ENCODE measurements around the gene LSM11.
A peak's percentile ranks its signal among the peaks of the same experiment; 100 is the strongest.
"Not testable (repeated sequence)": the region's sequence is repeated elsewhere in the genome, so short reads cannot be mapped to it uniquely, and the experiment has no call there.

LSM11 gene

GRCh38 chr5:157743163-157744050, at the start of gene LSM11:
Gene LSM11 (plus strand): TSS chr5:157743712. CDS start chr5:157743751, 39 bp downstream.
- DNase-seq = no peak

- DNase-seq = not testable (repeated sequence)
Measured at GRCh38 chr5:157693816-157694215, 49.7 kb upstream of the LSM11 start.

- DNase-seq = not testable (repeated sequence)
Measured at GRCh38 chr5:157696154-157696553, 47.4 kb upstream of the LSM11 start.

- DNase-seq = not testable (repeated sequence)
Measured at GRCh38 chr5:157698674-157699073, 44.8 kb upstream of the LSM11 start.

- DNase-seq = no peak
Measured at GRCh38 chr5:157703736-157704135, 39.8 kb upstream of the LSM11 start.

GRCh38 chr5:157708866-157709265, 34.6 kb upstream of the LSM11 start:
- DNase-seq = no peak

- no peak for DNase-seq
Measured at GRCh38 chr5:157709346-157709745, 34.2 kb upstream of the LSM11 start.

- no peak for DNase-seq
Measured at GRCh38 chr5:157710431-157710830, 33.1 kb upstream of the LSM11 start.

- no peak for DNase-seq
Measured at GRCh38 chr5:157710882-157711281, 32.6 kb upstream of the LSM11 start.

GRCh38 chr5:157713830-157714595, 29.5 kb upstream of the LSM11 start:
- DNase-seq = no peak

- DNase-seq = no peak
Measured at GRCh38 chr5:157714596-157714864, 29.0 kb upstream of the LSM11 start.

GRCh38 chr5:157718519-157718918, 25.0 kb upstream of the LSM11 start:
- DNase-seq = no peak

- DNase-seq = no peak
Measured at GRCh38 chr5:157719245-157719644, 24.3 kb upstream of the LSM11 start.

GRCh38 chr5:157721159-157721558, 22.4 kb upstream of the LSM11 start:
- DNase-seq = no peak

GRCh38 chr5:157722895-157723294, 20.6 kb upstream of the LSM11 start:
- DNase-seq = not testable (repeated sequence)

- not testable (repeated sequence) for DNase-seq
Measured at GRCh38 chr5:157726607-157727006, 16.9 kb upstream of the LSM11 start.

GRCh38 chr5:157727858-157728257, 15.7 kb upstream of the LSM11 start:
- not testable (repeated sequence) for DNase-seq

GRCh38 chr5:157729858-157730257, 13.7 kb upstream of the LSM11 start:
- DNase-seq = no peak

- no peak for DNase-seq
Measured at GRCh38 chr5:157730900-157731271, 12.6 kb upstream of the LSM11 start.

- peak; percentile 80 for DNase-seq
Measured at GRCh38 chr5:157731272-157732129, 12.0 kb upstream of the LSM11 start, which contains the start of gene THG1L. Gene THG1L (plus strand): TSS chr5:157731420. CDS start chr5:157731441, 21 bp downstream.

GRCh38 chr5:157732130-157732514, 11.4 kb upstream of the LSM11 start:
- DNase-seq = no peak

GRCh38 chr5:157732596-157733262, 10.8 kb upstream of the LSM11 start:
- DNase-seq = no peak

GRCh38 chr5:157734436-157734835, 9.1 kb upstream of the LSM11 start:
- DNase-seq = no peak
